Adipocyte (in vitro differentiated cells): ENCODE data around the gene NELL2.
"Not testable (repeated sequence)": the region's sequence is repeated elsewhere in the genome, so short reads cannot be mapped to it uniquely, and the experiment has no call there.

ENCODE experiments used
- DNase-seq: peaks from one replicate; pipeline ENCODE4 v3.0.0-alpha.2; 2015; ENCODE audit warnings: low read depth
- H3K27me3 ChIP-seq: replicated peaks from 2 replicates; pipeline ENCODE4 v1.7.0; 2013; ENCODE audit warnings: mild to moderate bottlenecking, low read length, moderate library complexity; ENCODE audit not compliant: control insufficient read depth, insufficient read depth
- H3K36me3 ChIP-seq: 2 replicates; pipeline ENCODE4 v1.7.0; 2013; ENCODE audit warnings: low read length, mild to moderate bottlenecking, moderate library complexity; ENCODE audit not compliant: control insufficient read depth, insufficient read depth, severe bottlenecking
- H3K4me1 ChIP-seq: 2 replicates; pipeline ENCODE4 v1.7.0; 2013; ENCODE audit warnings: mild to moderate bottlenecking, low read length, moderate library complexity; ENCODE audit not compliant: control insufficient read depth, insufficient read depth
- H3K4me3 ChIP-seq: 2 replicates; pipeline ENCODE4 v1.7.0; 2013; ENCODE audit warnings: mild to moderate bottlenecking, low read length, moderate library complexity
- H3K9ac ChIP-seq: 2 replicates; pipeline ENCODE4 v1.7.0; 2013; ENCODE audit warnings: mild to moderate bottlenecking, low read length, moderate library complexity
- H3K9me3 ChIP-seq: 2 replicates; pipeline ENCODE4 v1.7.0; 2013; ENCODE audit warnings: mild to moderate bottlenecking, low read length, moderate library complexity; ENCODE audit not compliant: control insufficient read depth

The NELL2 gene

DNA sequence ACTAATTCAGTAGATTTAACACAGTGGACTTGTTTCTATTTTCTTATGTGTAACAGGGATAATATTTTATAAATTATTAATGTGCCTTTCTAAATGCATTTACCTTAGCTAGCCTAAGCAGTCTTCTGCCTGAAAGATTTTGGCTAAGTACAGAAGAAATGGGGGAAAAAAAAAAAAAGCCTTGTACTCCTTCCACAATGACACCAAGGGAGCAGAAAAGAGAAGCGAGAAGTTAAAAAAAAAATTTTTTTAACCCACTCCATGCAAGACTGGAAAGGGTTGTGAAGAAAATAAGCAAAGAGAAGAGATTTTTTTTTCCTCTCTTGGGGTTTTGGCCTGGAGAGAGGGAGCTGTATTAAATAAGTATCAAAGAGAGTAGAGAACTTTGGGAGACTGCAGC, 28.7 kb downstream of the NELL2 start:
- no peaks in the 10 kb centered on the region for H3K9me3 ChIP-seq
- no peak overlapping the region for H3K4me3 ChIP-seq
- no peak overlapping the region for H3K9ac ChIP-seq
- no peak for DNase-seq
- no peaks in the 10 kb centered on the region for H3K27me3 ChIP-seq
- H3K36me3 ChIP-seq = no peaks in the 10 kb centered on the region
- peaks cover 12% of the 10 kb centered on the region for H3K4me1 ChIP-seq

DNA sequence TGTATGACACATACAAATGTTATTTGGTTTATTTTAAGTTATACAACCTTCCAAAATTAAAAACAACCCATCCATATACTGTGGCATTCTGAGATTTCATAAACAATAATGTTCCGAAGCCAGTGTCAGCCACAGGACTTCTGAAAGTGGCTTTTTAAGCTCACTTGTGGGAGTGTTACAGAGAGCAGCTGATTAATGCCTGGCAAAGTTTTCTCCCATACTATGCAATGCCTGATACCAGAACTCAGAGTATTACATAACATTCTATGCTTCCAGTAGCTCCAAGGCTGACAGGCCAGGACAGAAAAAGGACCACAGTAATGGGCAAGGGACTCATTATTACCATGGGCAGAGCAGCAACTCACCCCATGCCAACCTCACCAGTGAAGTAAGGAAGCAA, 29.3 kb downstream of the NELL2 start:
- DNase-seq = no peak
- no peaks in the 10 kb centered on the region for H3K9me3 ChIP-seq
- no peak overlapping the region for H3K4me3 ChIP-seq
- no peaks in the 10 kb centered on the region for H3K36me3 ChIP-seq
- H3K27me3 ChIP-seq = no peaks in the 10 kb centered on the region
- H3K4me1 ChIP-seq = peaks cover 12% of the 10 kb centered on the region
- no peak overlapping the region for H3K9ac ChIP-seq

DNA sequence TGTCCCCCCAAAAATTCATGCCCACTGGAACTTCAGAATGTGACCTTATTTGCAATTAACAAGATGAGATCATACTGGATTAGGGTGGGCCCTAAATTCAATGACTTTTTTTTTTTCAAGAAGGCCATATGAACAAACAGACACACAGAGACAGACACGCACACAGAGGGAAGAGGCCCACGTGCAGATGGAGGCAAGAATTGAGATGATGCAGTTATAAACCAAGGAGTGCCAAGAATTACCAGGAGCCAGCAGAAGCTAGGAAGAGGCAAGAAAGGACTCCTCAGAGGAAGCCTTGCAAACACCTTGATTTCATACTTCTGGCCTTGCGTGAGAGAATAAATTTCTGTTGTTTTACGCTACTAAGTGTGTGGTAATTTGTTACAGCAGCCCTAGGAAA, 33.4 kb downstream of the NELL2 start:
- Histone ChIP-seq H3K27me3 (no peaks in the 10 kb centered on the region), H3K4me3 (no peak overlapping the region), H3K4me1 (peaks cover 12% of the 10 kb centered on the region)

DNA sequence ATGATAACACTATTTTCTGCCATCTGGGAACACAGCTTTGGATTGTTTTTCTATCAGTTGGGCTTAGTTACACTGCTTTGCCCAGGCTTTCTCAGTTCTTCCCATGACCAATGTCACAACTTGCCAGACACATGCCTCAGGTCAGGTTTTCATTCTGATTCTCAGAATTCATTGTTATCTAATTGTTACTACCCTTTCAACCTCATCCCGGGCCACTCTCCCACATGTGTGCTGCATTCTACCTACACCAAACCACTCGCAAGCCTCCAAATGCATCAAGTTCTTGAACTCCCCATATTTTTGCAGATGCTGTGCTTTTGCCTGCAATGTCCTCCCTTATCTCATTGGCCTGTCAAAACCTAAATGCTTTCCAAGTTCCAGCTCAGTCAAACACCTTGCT, 36.3 kb downstream of the NELL2 start:
- DNase-seq = no peak
- H3K9me3 ChIP-seq = no peaks in the 10 kb centered on the region
- no peak overlapping the region for H3K9ac ChIP-seq
- no peaks in the 10 kb centered on the region for H3K27me3 ChIP-seq
- no peaks in the 10 kb centered on the region for H3K36me3 ChIP-seq
- H3K4me1 ChIP-seq = no peaks in the 10 kb centered on the region
- no peak overlapping the region for H3K4me3 ChIP-seq

More for the DNA sequence above, 33.4 kb downstream of the NELL2 start:
- Histone ChIP-seq H3K9me3 (no peaks in the 10 kb centered on the region), H3K9ac (no peak overlapping the region), H3K36me3 (no peaks in the 10 kb centered on the region)
- no peak for DNase-seq

DNA sequence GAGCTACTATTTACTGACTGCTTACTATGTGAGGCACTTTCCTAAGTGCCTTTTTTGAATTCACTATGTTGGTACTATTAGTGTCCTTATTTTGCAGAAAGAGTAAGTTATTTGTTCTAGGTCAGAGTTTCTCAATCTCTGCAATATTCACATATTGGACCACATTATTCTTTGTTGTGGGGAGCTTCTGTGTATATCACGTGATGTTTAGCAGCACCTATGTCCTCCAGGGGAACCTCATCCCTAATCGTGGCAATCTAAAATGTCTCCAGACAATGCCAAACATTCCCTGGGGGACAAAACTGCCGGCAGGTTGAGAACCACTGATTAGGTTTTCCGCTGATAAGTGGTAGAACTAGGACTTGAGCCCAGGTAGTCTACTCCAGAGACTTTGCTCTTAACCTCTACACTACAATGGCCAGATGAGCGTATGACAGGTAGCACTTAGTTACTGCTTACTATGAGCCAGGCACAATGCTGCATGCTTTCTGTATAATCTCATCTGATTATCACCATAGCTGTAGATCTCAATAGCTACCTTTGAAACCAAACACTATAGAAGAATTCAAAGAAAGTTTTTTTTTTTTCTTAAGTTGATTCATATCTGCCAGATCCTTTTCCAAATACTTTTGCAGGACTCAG, 38.9 kb downstream of the NELL2 start:
- Histone ChIP-seq H3K4me1 (no peaks in the 10 kb centered on the region), H3K27me3 (no peaks in the 10 kb centered on the region), H3K36me3 (no peaks in the 10 kb centered on the region), H3K9ac (no peak overlapping the region), H3K4me3 (no peak overlapping the region), H3K9me3 (no peaks in the 10 kb centered on the region)
- no peak for DNase-seq

DNA sequence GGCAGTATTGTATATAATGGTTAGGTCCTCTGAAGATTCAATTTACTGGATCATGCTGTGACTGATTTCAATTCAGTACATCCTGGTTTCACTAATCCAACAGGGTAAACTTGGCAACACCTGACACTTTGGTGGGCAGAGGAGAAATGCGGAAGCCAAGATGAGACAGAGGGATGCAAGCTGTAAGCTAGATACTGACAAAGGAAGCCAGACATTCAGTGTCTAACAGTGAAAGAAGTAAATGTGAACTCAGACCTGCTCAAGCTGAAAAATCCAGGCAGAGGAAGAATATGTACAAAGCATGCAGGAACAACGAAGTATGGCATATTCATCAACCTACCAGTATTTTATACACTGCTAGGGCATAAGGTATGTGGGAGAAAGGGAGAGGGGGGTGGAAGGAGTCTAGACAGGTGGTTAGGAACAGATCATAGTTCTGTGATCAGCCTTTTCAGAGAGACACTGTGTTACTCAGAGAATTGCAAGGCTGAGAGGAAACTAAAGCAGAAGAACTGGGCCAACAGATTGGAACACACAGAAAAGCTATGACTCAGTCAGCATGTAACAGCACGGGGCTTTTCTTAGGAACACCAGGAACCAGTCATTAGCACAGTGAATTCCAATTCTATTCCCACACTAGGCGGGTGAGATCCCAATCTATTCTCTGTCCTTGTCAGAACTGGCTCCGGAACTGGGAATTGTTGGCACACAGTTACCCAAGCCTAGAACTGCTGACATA, 40.3 kb downstream of the NELL2 start:
- H3K4me1 ChIP-seq = no peaks in the 10 kb centered on the region

DNA sequence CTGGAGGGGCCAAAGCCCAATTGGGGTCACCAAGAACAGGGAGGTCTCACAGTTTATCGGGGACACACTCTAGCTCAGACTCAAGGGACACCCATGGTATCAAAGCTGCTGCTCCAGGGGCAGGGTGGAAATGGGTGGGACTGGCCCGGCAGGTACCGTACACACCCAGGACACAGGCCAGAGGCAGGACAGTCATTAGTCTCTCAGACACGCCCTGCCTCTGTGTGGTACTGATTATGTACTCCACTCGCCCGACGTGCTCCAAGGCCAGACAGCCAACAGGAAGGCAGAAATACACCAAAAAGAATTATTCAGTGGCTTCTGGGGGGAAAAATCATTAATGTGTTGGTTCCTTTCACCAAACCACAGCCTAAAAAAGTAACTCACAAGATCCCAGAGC, 41.1 kb downstream of the NELL2 start:
- H3K9me3 ChIP-seq, H3K9ac ChIP-seq, H3K36me3 ChIP-seq, DNase-seq, H3K4me1 ChIP-seq, H3K27me3 ChIP-seq, H3K4me3 ChIP-seq: not testable (repeated sequence)

More for the DNA sequence above, 40.3 kb downstream of the NELL2 start:
- no peak overlapping the region for H3K4me3 ChIP-seq
- H3K9ac ChIP-seq = no peak overlapping the region
- no peak for DNase-seq
- H3K9me3 ChIP-seq = no peaks in the 10 kb centered on the region
- no peaks in the 10 kb centered on the region for H3K36me3 ChIP-seq
- H3K27me3 ChIP-seq = no peaks in the 10 kb centered on the region

DNA sequence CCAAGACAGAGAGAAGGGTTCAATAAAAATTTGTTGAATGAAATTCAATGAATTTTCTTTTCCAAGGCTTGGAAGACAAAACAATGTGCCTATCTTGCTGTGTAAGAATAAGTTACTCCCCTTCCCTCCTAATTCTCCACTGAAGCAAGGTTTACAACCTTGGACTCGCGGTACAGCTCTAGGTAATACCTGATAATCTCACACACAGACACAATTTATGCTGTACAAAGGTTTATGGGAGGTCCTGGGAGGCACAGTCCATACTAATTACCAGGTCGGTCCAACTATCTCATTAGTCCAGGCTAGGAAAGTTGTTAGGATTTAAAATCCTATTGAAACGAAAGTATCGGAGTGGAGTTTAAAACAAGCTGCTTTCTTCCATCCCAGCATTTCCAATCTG, 42.6 kb downstream of the NELL2 start:
- Histone ChIP-seq H3K27me3 (no peaks in the 10 kb centered on the region), H3K4me3 (no peak overlapping the region), H3K9ac (no peak overlapping the region), H3K36me3 (no peaks in the 10 kb centered on the region), H3K4me1 (no peaks in the 10 kb centered on the region), H3K9me3 (no peaks in the 10 kb centered on the region)
- DNase-seq = no peak

DNA sequence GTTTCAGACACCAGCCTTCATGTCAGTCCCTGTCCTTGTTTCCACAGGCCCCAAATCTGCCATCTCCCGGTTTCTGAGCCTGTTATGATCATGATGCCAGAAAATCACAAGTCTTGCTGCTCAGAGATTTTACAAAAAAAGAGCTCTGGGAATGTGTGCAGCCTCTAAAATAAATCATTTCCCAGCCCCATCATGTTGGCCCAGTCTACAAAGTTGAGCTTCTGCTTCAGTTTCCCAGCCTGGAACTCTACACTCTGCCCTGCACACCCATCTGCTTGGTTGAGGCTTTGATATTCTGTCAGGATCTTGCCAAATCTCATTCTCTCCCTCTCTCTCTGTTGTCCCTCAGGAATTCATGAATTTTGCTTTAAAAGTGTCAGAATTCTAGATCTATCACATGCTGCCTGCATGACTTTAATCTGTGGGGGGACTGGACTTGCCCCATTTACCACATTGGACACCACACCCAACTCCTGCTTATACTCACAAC, 45.5 kb downstream of the NELL2 start:
- Histone ChIP-seq H3K27me3 (no peaks in the 10 kb centered on the region), H3K4me1 (no peaks in the 10 kb centered on the region)

DNA sequence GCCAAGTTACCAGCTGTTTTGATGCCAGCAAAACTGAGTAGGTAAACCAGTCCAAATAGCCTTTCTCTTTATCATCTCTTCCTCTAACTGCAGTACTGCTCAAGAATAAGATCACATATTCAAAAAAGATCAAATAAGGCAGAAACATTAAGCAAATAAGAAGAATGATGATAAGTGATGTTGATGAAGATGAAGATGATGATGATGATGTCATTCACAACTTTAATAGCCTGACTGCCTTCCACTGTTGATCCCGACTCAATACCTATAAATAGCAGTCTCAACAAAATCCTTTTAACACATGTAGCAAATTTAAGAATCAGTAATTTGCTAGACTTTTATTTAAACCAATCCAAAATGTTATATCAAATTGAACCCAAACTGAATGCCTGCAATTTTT, 47.1 kb downstream of the NELL2 start:
- DNase-seq = no peak
- no peaks in the 10 kb centered on the region for H3K27me3 ChIP-seq
- no peak overlapping the region for H3K4me3 ChIP-seq
- no peak overlapping the region for H3K9ac ChIP-seq
- no peaks in the 10 kb centered on the region for H3K9me3 ChIP-seq
- H3K36me3 ChIP-seq = no peaks in the 10 kb centered on the region
- no peaks in the 10 kb centered on the region for H3K4me1 ChIP-seq

More for the DNA sequence above, 45.5 kb downstream of the NELL2 start:
- no peak overlapping the region for H3K9ac ChIP-seq
- H3K36me3 ChIP-seq = no peaks in the 10 kb centered on the region
- H3K4me3 ChIP-seq = no peak overlapping the region
- no peak for DNase-seq
- H3K9me3 ChIP-seq = no peaks in the 10 kb centered on the region

DNA sequence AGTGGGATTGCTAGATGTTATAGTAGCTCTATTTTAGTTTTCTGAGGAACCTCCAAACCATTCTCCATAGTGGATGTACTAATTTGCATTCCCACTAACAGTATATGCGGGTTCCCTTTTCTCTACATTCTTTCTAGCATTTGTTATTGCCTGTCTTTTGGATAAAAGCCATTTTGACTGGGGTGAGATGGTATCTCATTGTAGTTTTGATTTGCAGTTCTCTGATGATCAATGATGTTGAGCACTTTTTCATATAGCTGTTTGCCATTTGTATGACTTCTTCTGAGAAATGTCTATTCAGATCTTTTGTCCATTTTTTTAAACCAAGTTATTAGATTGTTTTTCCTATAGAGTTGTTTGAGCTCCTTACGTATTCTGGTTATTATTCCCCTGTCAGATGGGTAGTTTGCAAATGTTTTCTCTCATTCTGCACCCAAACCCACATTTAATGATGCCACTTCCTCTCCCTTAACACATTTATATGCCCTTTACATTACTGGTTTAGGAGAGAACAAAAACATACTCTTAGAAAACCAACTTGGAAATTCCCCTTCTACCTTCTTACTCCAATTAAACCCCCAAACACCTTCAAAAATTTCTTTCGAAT, 48.2 kb downstream of the NELL2 start:
- no peaks in the 10 kb centered on the region for H3K4me1 ChIP-seq
- no peak for DNase-seq
- no peaks in the 10 kb centered on the region for H3K27me3 ChIP-seq
- H3K36me3 ChIP-seq = no peaks in the 10 kb centered on the region
- H3K9ac ChIP-seq = no peak overlapping the region
- no peaks in the 10 kb centered on the region for H3K9me3 ChIP-seq
- H3K4me3 ChIP-seq = no peak overlapping the region
